Stimulated activated CD4-positive, alpha-beta T cell treated with anti-CD3 and anti-CD28 coated beads, Interleukin-1b, Interleukin-23, amount 100 ng/mL, for 1 hour (primary cell): ENCODE results near the gene CNOT6L.

Experiments
- DNase-seq, 2 donors: peaks; one replicate each; pipeline ENCODE4 v3.0.0-alpha.2; 2020; ENCODE audit warnings: low read depth in 2 of 2

CNOT6L gene

GRCh38 chr4:77713884-77714283 is 105.3 kb downstream of the CNOT6L start:
- no peak for DNase-seq

- DNase-seq, result no peak
These were observed 106.5 kb downstream of the CNOT6L start for GRCh38 chr4:77712675-77713074.

GRCh38 chr4:77711469-77711868 is 107.7 kb downstream of the CNOT6L start:
- no peak for DNase-seq

- no peak for DNase-seq
These were observed 108.5 kb downstream of the CNOT6L start for GRCh38 chr4:77710684-77711083.

GRCh38 chr4:77710059-77710458 is 109.1 kb downstream of the CNOT6L start:
- DNase-seq, result no peak

GRCh38 chr4:77706717-77707116 is 112.5 kb downstream of the CNOT6L start:
- no peak for DNase-seq

GRCh38 chr4:77703666-77704065 is 115.5 kb downstream of the CNOT6L start:
- no peak for DNase-seq

- no peak for DNase-seq
These were observed 118.0 kb downstream of the CNOT6L start for GRCh38 chr4:77701121-77701520.

GRCh38 chr4:77699731-77700210 is 119.4 kb downstream of the CNOT6L start:
- no peak for DNase-seq

- DNase-seq, result no peak
These were observed 121.1 kb downstream of the CNOT6L start for GRCh38 chr4:77697860-77698590.

GRCh38 chr4:77695774-77696173 is 123.4 kb downstream of the CNOT6L start:
- DNase-seq, result no peak

- no peak for DNase-seq
These were observed 126.2 kb downstream of the CNOT6L start for GRCh38 chr4:77692847-77693432.

- DNase-seq, result no peak
These were observed 137.4 kb downstream of the CNOT6L start for GRCh38 chr4:77681792-77682191.

- no peak for DNase-seq
These were observed 142.3 kb downstream of the CNOT6L start for GRCh38 chr4:77676842-77677241.

GRCh38 chr4:77671051-77671450 is 148.1 kb downstream of the CNOT6L start:
- DNase-seq, result no peak

- DNase-seq, result no peak
These were observed 149.1 kb downstream of the CNOT6L start for GRCh38 chr4:77669946-77670590.

GRCh38 chr4:77665381-77666069 is 153.6 kb downstream of the CNOT6L start:
- DNase-seq, result no peak
